ENCODE results near the gene IFFO2. TPM values are rescaled to one million over a fixed set of nuclear protein-coding genes. Genes with fewer than 3 reads are reported as not detected.
A peak's percentile ranks its signal among the peaks of the same experiment; 100 is the strongest.
"Not testable (repeated sequence)": the region's sequence is repeated elsewhere in the genome, so short reads cannot be mapped to it uniquely, and the experiment has no call there.

IFFO2 gene
- total RNA-seq, 1 donor from 2014 or later = 12.2 TPM

- DNase-seq (ENCODE audit: low spot score) = peak; percentile 75
Measured at GRCh38 chr1:18875107-18875795, 81.2 kb downstream of the IFFO2 start.

- no peak for DNase-seq (ENCODE audit: low spot score)
Measured at GRCh38 chr1:18874600-18874999, 81.9 kb downstream of the IFFO2 start.

- DNase-seq (ENCODE audit: low spot score) = no peak
Measured at GRCh38 chr1:18874036-18874435, 82.4 kb downstream of the IFFO2 start.

GRCh38 chr1:18872071-18872611 is 84.3 kb downstream of the IFFO2 start:
- no peak for DNase-seq (ENCODE audit: low spot score)

GRCh38 chr1:18871401-18872070 is 84.9 kb downstream of the IFFO2 start:
- DNase-seq (ENCODE audit: low spot score) = no peak

DNA sequence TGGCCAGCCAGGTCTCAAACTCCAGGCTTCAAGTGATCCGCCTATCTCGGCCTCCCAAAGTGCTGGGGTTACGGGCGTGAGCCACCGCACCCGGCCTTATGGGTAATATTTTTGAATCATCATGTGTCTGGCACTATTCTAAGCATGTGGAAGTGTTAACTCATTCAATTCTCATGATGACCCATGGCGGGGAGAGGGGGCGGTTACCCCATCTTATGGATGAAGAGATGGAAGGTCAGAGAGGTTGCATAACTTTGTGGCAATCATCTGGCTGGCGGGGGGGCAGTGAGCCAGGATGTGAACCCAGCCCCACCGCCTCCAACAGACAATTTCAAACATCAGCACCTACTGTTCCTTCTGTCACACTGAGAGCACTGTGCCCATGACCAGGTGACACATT is 85.5 kb downstream of the IFFO2 start:
- DNase-seq (ENCODE audit: low spot score) = no peak

- DNase-seq (ENCODE audit: low spot score) = not testable (repeated sequence)
Measured at GRCh38 chr1:18870595-18870865, 85.9 kb downstream of the IFFO2 start.

GRCh38 chr1:18869847-18870594 is 86.5 kb downstream of the IFFO2 start:
- no peak for DNase-seq (ENCODE audit: low spot score)

DNA sequence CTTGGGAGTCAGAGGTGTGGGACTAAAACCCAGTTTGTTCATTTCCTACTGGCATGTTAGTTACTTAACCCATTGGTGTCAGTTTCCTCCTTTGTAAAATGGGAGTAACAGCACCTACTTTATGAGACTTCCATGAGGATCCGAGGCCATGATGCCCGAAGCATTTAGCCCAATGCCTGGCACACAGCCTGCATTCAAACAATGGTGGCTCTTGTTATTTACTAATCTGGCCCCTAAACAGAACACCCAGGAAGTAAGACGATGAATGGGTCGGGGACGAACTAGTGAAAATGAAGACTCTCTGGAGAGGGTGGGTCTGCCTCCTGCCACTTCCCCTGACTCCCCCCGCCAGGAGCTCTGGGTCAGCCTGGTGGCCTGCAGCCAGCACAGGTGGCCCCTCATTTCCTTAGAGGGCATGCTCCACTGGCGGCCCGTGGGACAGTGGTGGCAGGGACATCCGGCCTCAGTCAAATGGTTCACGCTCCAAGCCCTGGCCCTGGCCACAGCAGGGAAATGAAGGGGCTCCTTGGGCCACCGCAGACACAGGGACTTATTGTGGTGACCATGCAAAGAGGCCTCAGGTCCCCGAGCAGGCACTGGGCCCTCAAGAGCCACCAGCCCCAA is 87.6 kb downstream of the IFFO2 start:
- DNase-seq (ENCODE audit: low spot score) = no peak

GRCh38 chr1:18868354-18868753 is 88.1 kb downstream of the IFFO2 start:
- DNase-seq (ENCODE audit: low spot score) = no peak

GRCh38 chr1:18866846-18867245 is 89.6 kb downstream of the IFFO2 start:
- no peak for DNase-seq (ENCODE audit: low spot score)

- no peak for DNase-seq (ENCODE audit: low spot score)
Measured at GRCh38 chr1:18866314-18866713, 90.2 kb downstream of the IFFO2 start.

DNA sequence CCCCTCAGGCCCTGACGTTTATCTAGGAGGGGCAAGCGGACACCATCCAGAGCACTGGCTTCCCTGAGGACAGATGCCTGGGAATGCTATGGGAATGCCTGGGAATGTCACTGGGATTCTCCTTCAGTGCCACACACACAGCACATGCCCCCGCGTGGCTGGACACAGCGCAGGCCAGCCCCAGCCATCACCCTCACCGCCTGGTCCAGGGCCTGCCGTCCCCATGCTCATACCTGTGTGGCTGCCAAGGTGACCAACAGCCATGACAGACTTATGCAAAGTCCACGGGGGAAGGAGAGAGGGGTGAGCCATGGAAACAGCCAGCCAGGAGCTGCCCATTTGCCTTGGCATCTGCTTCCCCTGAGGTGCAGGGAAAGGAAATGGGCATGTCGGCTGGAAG is 91.3 kb downstream of the IFFO2 start:
- no peak for DNase-seq (ENCODE audit: low spot score)

DNA sequence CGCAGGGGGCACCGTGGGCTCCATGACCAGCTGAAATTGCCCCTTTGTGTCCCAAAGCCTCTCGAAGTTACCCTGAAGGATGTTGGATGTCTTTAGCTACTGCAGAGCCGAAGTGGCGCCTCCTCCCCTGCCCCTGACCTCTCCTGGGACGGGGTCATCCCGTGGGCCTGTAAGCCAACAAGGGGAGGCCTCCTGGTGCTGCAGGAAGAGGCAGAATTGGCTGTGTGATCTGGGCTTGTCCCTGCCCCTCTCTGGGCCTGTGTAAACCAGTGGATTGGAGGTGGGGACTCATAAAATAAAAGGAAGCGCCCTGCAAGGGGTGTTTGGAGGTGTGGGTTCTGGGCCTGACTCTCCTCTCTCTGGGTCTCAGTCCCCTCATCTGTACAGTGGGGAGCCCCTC is 94.9 kb downstream of the IFFO2 start:
- DNase-seq (ENCODE audit: low spot score) = no peak

DNA sequence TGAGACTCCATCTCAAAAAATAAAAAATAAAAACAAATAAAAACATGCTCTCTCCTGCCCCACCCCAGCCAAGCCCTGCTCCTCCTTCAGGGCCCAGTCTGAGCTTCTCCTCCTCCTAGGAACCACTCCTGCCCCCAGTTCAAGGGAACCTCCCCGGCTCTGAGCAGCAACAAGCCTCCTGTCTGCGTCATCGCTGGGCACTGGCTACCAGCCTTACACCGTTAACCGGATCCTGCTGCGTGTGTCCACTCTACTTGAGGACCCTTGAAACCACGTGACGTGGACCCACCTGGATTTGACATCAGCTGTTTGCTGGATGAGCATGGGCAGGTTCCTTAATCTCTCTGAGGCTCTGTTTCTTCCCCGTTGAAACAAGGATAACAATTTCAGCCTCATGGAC is 95.4 kb downstream of the IFFO2 start:
- DNase-seq (ENCODE audit: low spot score) = no peak

DNA sequence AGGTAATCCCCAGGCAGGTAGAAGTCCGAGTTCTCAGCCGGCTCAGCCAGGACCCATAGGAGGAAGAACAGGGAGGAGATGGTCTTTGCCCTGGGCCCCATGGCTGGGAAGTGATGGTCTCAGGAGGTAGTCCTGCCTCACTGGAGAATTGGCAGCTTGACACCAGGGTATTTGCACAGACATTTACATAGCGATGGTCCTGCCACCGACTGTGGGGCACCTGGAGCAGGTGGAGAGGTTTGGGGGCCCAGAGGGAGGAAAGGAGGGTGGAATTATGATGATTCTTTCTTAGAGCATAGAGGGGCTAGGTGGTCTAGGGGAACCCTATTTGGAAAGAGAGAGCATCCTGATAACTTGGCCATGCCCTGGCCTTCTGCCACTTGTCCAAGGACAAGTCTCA is 96.9 kb downstream of the IFFO2 start, which contains the start of gene TAS1R2:
TSS of gene TAS1R2 (minus strand) at position 101 of the 400 bp plus-strand sequence. CDS start at position 101, 0 bp downstream.
- DNase-seq (ENCODE audit: low spot score) = no peak

DNA sequence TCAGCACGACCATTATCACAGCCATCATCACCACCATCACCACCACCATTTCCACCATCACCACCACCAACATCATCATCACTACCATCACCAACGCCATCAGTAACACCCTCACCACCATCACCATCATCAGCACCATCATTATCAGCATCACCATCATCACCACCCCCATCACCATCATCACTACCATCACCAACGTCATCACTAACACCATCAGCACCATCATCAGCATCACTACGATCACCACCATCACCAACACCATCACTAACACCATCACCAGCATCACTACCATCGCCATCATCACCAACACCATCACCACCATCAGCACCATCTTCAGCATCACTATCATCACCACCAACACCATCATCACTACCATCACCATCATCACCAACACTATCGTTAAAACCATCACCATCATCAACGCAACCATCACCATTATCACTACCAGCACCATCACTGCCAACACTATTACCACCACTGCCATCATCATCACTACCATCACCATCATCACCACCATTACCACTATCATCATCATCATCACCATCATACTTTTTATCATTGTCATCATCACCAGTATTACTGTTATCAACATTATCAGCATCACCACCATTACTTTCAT is 98.3 kb downstream of the IFFO2 start:
- DNase-seq (ENCODE audit: low spot score) = no peak

DNA sequence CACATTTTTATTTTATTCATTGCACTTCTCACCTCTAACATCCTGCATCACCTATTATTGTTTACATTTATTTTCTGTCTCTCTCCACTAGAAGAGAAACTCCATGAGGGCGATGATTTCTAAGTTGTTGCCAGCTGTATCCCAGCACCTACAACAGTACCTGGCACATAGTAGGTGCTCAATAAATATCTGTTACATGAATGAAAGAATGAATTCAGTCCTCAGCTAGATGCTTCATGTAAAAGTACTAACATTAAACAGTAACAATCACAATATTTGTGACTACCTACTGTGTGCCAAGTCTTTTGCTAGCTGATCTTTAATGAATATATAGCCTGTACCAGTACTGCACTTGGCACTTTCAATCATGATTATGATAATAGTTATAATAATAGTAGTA is 100.0 kb downstream of the IFFO2 start:
- no peak for DNase-seq (ENCODE audit: low spot score)

DNA sequence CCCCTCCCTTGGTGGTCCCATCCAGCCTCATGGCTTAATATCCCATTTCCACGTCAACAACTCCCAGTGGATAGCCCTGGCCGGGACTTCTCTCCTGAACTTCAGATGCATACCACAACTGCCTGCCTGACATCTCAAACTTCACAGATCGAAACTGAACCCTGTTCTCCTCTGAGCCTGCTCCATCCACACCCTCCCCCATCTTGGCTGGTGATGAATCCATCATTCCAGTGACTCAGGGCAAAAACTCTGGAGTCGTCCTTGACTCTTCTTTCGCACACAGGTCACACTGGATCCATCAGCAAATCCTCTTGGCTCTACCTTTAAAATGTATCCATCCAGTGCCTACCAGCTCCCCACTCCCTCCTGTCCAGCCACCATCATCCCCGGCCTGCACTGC is 100.9 kb downstream of the IFFO2 start:
- DNase-seq (ENCODE audit: low spot score) = no peak

DNA sequence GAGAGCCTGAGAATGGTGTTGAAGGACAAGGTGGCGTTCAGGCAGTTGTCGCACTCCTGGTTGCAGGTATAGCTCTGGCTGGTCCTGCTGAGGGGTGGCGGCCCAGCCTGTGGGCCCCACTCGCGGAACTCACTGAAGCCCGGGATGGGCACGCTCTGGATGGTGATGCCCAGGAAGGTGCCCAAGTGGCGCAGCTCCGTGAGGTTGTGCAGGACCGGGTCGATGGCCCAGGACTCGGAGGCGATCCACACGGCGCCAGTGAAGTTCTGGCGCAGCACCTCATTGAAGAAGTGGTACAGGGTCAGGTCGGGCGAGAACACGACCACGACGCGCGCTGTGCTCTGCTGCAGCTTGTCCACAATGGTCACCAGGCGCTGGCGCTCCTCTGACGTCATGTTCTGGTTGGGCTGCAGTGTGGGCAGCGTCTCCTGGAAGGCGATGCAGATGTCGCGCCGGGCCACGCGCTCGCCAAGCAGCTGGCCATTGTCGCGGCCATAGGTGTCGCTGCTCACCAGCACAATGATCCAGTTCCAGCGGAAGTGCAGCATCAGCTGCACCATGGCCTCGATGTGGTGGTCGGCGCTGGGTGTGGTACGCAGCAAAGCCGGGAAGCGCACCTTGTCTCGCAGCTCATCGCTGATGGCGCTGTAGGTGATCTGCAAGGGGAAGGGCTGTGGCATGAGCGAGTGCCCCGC is 102.0 kb downstream of the IFFO2 start:
- DNase-seq (ENCODE audit: low spot score) = no peak

Measured in mucosa of gallbladder (tissue), 1 donor.